Loucy (cell line): ENCODE results near the gene FUNDC2.

Source experiments
- H2AFZ ChIP-seq: fragments of 200-600 bp; sonication (generic); 2 replicates; pipeline ENCODE4 v1.6.0; 2016; ENCODE audit warnings: antibody characterized with exemption, mild to moderate bottlenecking, low read length, moderate library complexity
- H3F3A ChIP-seq: fragments of 200-600 bp; 2 replicates; pipeline ENCODE4 v1.6.0; 2016; ENCODE audit warnings: antibody characterized with exemption, low read depth, mild to moderate bottlenecking
- H3K27me3 ChIP-seq: fragments of 200-600 bp; sonication (generic); 2 replicates; pipeline ENCODE4 v1.6.1; 2014; ENCODE audit warnings: low read length, mild to moderate bottlenecking; ENCODE audit not compliant: insufficient read depth, poor library complexity, severe bottlenecking
- H3K36me3 ChIP-seq: fragments of 200-600 bp; sonication (generic); 2 replicates; pipeline ENCODE4 v1.6.1; 2016; ENCODE audit warnings: low read length; ENCODE audit not compliant: insufficient read depth
- H3K4me1 ChIP-seq: fragments of 200-600 bp; sonication (generic); 2 replicates; pipeline ENCODE4 v1.5.1; 2014; ENCODE audit warnings: low read length, mild to moderate bottlenecking; ENCODE audit not compliant: insufficient read depth, poor library complexity, severe bottlenecking
- H3K4me2 ChIP-seq: fragments of 200-600 bp; sonication (generic); 2 replicates; pipeline ENCODE4 v1.6.0; 2014; ENCODE audit warnings: antibody characterized with exemption, low read length, low read depth, mild to moderate bottlenecking; ENCODE audit not compliant: poor library complexity, severe bottlenecking
- H3K4me3 ChIP-seq: fragments of 200-600 bp; sonication (generic); 2 replicates; pipeline ENCODE4 v1.5.1; 2014; ENCODE audit warnings: low read length, mild to moderate bottlenecking, mixed read lengths; ENCODE audit not compliant: poor library complexity, severe bottlenecking
- H3K79me2 ChIP-seq: fragments of 200-600 bp; sonication (generic); 2 replicates; pipeline ENCODE4 v1.6.1; 2014; ENCODE audit warnings: low read length; ENCODE audit not compliant: insufficient read depth
- H3K9ac ChIP-seq: fragments of 200-600 bp; sonication (generic); 2 replicates; pipeline ENCODE4 v1.6.0; 2014; ENCODE audit warnings: mild to moderate bottlenecking, low read depth, low read length, moderate library complexity; ENCODE audit not compliant: poor library complexity, severe bottlenecking
- H3K9me2 ChIP-seq: fragments of 200-600 bp; sonication (generic); replicated peaks from 2 replicates; pipeline ENCODE4 v1.6.1; 2016; ENCODE audit warnings: low read depth, low read length, mixed read lengths
- H3K9me3 ChIP-seq: fragments of 200-600 bp; sonication (generic); 2 replicates; pipeline ENCODE4 v1.6.1; 2014; ENCODE audit warnings: mild to moderate bottlenecking, antibody characterized with exemption, low read length, low read depth; ENCODE audit not compliant: insufficient read depth
- H4K20me1 ChIP-seq: fragments of 200-600 bp; sonication (generic); 2 replicates; pipeline ENCODE4 v1.6.0; 2014; ENCODE audit warnings: antibody characterized with exemption, low read length, mild to moderate bottlenecking; ENCODE audit not compliant: insufficient read depth, poor library complexity, severe bottlenecking
- CTCF ChIP-seq: fragments of 200-600 bp; sonication (generic); conservative IDR thresholded peaks from 2 replicates; pipeline ENCODE4 v1.5.1; 2014; ENCODE audit warnings: mild to moderate bottlenecking, antibody characterized with exemption, low read length
- EZH2phosphoT487 ChIP-seq: fragments of 200-600 bp; IDR thresholded peaks from 2 replicates; pipeline ENCODE4 v1.6.1; 2018; ENCODE audit warnings: antibody characterized with exemption, mild to moderate bottlenecking, moderate library complexity, borderline replicate concordance

Gene FUNDC2

GRCh38 chrX:155035688-155036087 lies 9.0 kb downstream of the FUNDC2 start:
- no peaks in the 10 kb centered on the region for H4K20me1 ChIP-seq
- H3K27me3 ChIP-seq = no peaks in the 10 kb centered on the region
- peaks cover 14% of the 10 kb centered on the region; the same call in 1 of the 2 replicates for H3K36me3 ChIP-seq
- H3K79me2 ChIP-seq = peaks cover 22% of the 10 kb centered on the region; the same call in 1 of the 2 replicates
- H2AFZ ChIP-seq = no peak overlapping the region
- 0 out of 2 replicates have a peak, but pooled peaks cover 5% of the 10 kb centered on the region for H3K9me3 ChIP-seq
- no peaks in the 10 kb centered on the region for H3K9me2 ChIP-seq
- H3K4me3 ChIP-seq = no peak overlapping the region
- no peaks in the 10 kb centered on the region for H3K4me1 ChIP-seq
- TF ChIP-seq EZH2phosphoT487 = no peak
- TF ChIP-seq CTCF = no peak
- H3K9ac ChIP-seq = no peak overlapping the region
- no peaks in the 10 kb centered on the region for H3F3A ChIP-seq
- no peak overlapping the region for H3K4me2 ChIP-seq

GRCh38 chrX:155046129-155046810 lies 19.6 kb downstream of the FUNDC2 start:
- no peak for TF ChIP-seq CTCF
- no peak for TF ChIP-seq EZH2phosphoT487
- H3K9me3 ChIP-seq = no peaks in the 10 kb centered on the region
- peaks cover 6% of the 10 kb centered on the region for H3K4me1 ChIP-seq
- H3K27me3 ChIP-seq = no peaks in the 10 kb centered on the region
- peaks cover 13% of the 10 kb centered on the region; the same call in 1 of the 2 replicates for H3K79me2 ChIP-seq
- H3K9ac ChIP-seq = no peak overlapping the region
- H3F3A ChIP-seq = no peaks in the 10 kb centered on the region
- H2AFZ ChIP-seq = no peak overlapping the region
- H3K36me3 ChIP-seq = peaks cover 17% of the 10 kb centered on the region; the same call in 1 of the 2 replicates
- no peak overlapping the region for H3K4me3 ChIP-seq
- no peak overlapping the region for H3K4me2 ChIP-seq
- no peaks in the 10 kb centered on the region for H3K9me2 ChIP-seq
- H4K20me1 ChIP-seq = no peaks in the 10 kb centered on the region

- H3K36me3 ChIP-seq = peaks cover 19% of the 10 kb centered on the region; the same call in 1 of the 2 replicates
- no peak overlapping the region for H3K9ac ChIP-seq
- no peak overlapping the region for H2AFZ ChIP-seq
- H4K20me1 ChIP-seq = no peaks in the 10 kb centered on the region
- no peaks in the 10 kb centered on the region for H3K27me3 ChIP-seq
- H3K79me2 ChIP-seq = peaks cover 13% of the 10 kb centered on the region; the same call in 1 of the 2 replicates
- H3K4me1 ChIP-seq = peaks cover 10% of the 10 kb centered on the region
- no peak overlapping the region for H3K4me2 ChIP-seq
- H3K4me3 ChIP-seq = no peak overlapping the region
- H3K9me3 ChIP-seq = no peaks in the 10 kb centered on the region
- TF ChIP-seq EZH2phosphoT487 (no peak), CTCF (no peak)
- no peaks in the 10 kb centered on the region for H3F3A ChIP-seq
- no peaks in the 10 kb centered on the region for H3K9me2 ChIP-seq
Observed at GRCh38 chrX:155046811-155047528, 20.3 kb downstream of the FUNDC2 start.
